ENCODE data around the gene ACTN1.

GRCh38 chr14:69004731-69005431, 25.8 kb upstream of the ACTN1 start:
- TF ChIP-seq POLR2AphosphoS5 (IDR thresholded peaks at IDR 0.05; ENCODE audit: low read depth, low read length) (no peak), POLR2A (IDR thresholded peaks at IDR 0.05; ENCODE audit: low read depth, low read length) (no peak)
